Endothelial cell (in vitro differentiated cells): ENCODE measurements around the gene SPOP. TPM values are rescaled to one million over a fixed set of nuclear protein-coding genes. Genes with fewer than 3 reads are reported as not detected.

Experiments used
- DNase-seq: peaks from one replicate; pipeline ENCODE4 v3.0.0; 2021; ENCODE audit warnings: low spot score
- H3K27ac Mint-ChIP-seq: one replicate; pipeline ENCODE4 v1.8.0; 2021; ENCODE audit warnings: mixed read lengths, inconsistent platforms; ENCODE audit not compliant: unreplicated experiment
- H3K27me3 Mint-ChIP-seq: one replicate; pipeline ENCODE4 v1.8.0; 2021; ENCODE audit warnings: mild to moderate bottlenecking, moderate library complexity, mixed read lengths, inconsistent platforms; ENCODE audit not compliant: unreplicated experiment
- H3K36me3 Mint-ChIP-seq: one replicate; pipeline ENCODE4 v1.8.0; 2021; ENCODE audit warnings: mild to moderate bottlenecking, low read depth, mixed read lengths, inconsistent platforms; ENCODE audit not compliant: unreplicated experiment
- H3K4me1 Mint-ChIP-seq: one replicate; pipeline ENCODE4 v1.8.0; 2021; ENCODE audit warnings: mild to moderate bottlenecking, mixed read lengths, inconsistent platforms; ENCODE audit not compliant: unreplicated experiment
- H3K4me3 Mint-ChIP-seq: one replicate; pipeline ENCODE4 v1.8.0; 2021; ENCODE audit warnings: mild to moderate bottlenecking, mixed read lengths, inconsistent platforms; ENCODE audit not compliant: unreplicated experiment
- H3K9me3 Mint-ChIP-seq: one replicate; pipeline ENCODE4 v1.8.0; 2021; ENCODE audit warnings: mixed read lengths, inconsistent platforms; ENCODE audit not compliant: unreplicated experiment
- total RNA-seq: library from RNA; stranded (reverse); fragmentation: NEBNext Ultra II Directional; extraction: Animal tissue kit (Norgen Biotek cat#: 25700); gene quantifications from one replicate; pipeline ENCODE4 v1.2.1, GENCODE V29; 2021; ENCODE audit not compliant: unreplicated experiment
- TF ChIP-seq, protein P1 (sequence below): fragments of 200-600 bp; sonication (generic); IDR thresholded peaks from one replicate; pipeline ENCODE4 v1.5.0; 2021; ENCODE audit warnings: antibody characterized with exemption; ENCODE audit not compliant: unreplicated experiment

Gene SPOP
- total RNA-seq, 1 donor from 2014 or later: 55.6 TPM

DNA sequence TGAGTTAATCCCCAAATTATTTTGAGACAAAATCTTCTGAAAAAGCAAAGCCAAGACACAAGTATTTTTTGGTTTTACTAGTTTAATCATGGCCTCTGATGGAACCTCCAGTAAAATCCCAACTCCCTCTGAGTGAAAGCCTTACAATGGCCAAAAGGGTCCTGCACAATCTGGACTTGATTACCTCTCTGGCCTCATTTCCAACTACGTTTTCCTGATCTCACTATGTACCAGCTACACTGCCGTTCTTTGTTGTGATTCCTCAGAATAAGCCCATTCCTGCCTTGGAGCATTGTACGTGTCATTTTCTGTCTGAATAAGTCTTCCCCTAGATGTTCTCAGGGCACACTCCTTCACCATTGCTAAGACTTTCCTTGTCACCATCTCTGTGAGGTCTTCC is 37.3 kb downstream of the SPOP start:
- Mint-ChIP-seq H3K27me3 (no peaks in the 10 kb centered on the region), H3K36me3 (peaks cover 3% of the 10 kb centered on the region), H3K27ac (no peak overlapping the region), H3K4me3 (no peak overlapping the region), H3K9me3 (no peaks in the 10 kb centered on the region), H3K4me1 (peaks cover 7% of the 10 kb centered on the region)
- TF ChIP-seq, protein P1, sequence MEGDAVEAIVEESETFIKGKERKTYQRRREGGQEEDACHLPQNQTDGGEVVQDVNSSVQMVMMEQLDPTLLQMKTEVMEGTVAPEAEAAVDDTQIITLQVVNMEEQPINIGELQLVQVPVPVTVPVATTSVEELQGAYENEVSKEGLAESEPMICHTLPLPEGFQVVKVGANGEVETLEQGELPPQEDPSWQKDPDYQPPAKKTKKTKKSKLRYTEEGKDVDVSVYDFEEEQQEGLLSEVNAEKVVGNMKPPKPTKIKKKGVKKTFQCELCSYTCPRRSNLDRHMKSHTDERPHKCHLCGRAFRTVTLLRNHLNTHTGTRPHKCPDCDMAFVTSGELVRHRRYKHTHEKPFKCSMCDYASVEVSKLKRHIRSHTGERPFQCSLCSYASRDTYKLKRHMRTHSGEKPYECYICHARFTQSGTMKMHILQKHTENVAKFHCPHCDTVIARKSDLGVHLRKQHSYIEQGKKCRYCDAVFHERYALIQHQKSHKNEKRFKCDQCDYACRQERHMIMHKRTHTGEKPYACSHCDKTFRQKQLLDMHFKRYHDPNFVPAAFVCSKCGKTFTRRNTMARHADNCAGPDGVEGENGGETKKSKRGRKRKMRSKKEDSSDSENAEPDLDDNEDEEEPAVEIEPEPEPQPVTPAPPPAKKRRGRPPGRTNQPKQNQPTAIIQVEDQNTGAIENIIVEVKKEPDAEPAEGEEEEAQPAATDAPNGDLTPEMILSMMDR: no peak
- no peak for DNase-seq

DNA sequence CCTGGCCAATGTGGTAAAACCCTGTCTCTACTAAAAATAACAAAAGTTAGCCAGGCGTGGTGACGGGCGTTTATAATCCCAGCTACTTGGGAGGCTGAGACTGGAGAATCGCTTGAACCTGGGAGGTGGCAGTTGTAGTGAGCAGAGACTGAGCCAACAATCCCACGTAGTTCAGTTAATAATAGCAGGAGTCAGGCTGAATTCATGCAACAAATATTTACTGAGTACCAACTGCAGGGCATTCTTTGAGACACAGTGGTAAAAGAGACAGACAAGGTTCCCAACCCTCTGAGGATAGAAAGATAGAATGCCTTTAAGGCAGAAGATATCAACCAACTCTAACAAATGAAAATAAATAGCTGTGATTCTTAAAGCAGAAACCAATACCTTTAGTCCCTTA is 39.1 kb downstream of the SPOP start:
- DNase-seq: no peak
- H3K4me1 Mint-ChIP-seq: peaks cover 12% of the 10 kb centered on the region
- no peak overlapping the region for H3K27ac Mint-ChIP-seq
- TF ChIP-seq, protein P1: no peak
- peaks cover 3% of the 10 kb centered on the region for H3K36me3 Mint-ChIP-seq
- no peaks in the 10 kb centered on the region for H3K27me3 Mint-ChIP-seq
- H3K4me3 Mint-ChIP-seq: no peak overlapping the region
- no peaks in the 10 kb centered on the region for H3K9me3 Mint-ChIP-seq

- DNase-seq: no peak
- Mint-ChIP-seq H3K27ac (no peak overlapping the region), H3K36me3 (peaks cover 3% of the 10 kb centered on the region), H3K9me3 (no peaks in the 10 kb centered on the region), H3K4me1 (peaks cover 22% of the 10 kb centered on the region), H3K27me3 (no peaks in the 10 kb centered on the region), H3K4me3 (no peak overlapping the region)
- TF ChIP-seq, protein P1: no peak
Observed at GRCh38 chr17:49637739-49638138, 40.2 kb downstream of the SPOP start.

GRCh38 chr17:49637050-49637449 is 40.8 kb downstream of the SPOP start:
- no peak for DNase-seq
- peaks cover 3% of the 10 kb centered on the region for H3K36me3 Mint-ChIP-seq
- TF ChIP-seq, protein P1: no peak
- H3K27me3 Mint-ChIP-seq: no peaks in the 10 kb centered on the region
- H3K4me1 Mint-ChIP-seq: peaks cover 23% of the 10 kb centered on the region
- H3K27ac Mint-ChIP-seq: no peak overlapping the region
- no peaks in the 10 kb centered on the region for H3K9me3 Mint-ChIP-seq
- no peak overlapping the region for H3K4me3 Mint-ChIP-seq

- Mint-ChIP-seq H3K4me3 (no peak overlapping the region), H3K4me1 (peaks cover 32% of the 10 kb centered on the region), H3K27me3 (no peaks in the 10 kb centered on the region), H3K9me3 (no peaks in the 10 kb centered on the region), H3K36me3 (peaks cover 3% of the 10 kb centered on the region), H3K27ac (no peak overlapping the region)
- TF ChIP-seq, protein P1: no peak
- no peak for DNase-seq
Observed at GRCh38 chr17:49635121-49635520, 42.8 kb downstream of the SPOP start.
